CD14-positive monocyte (primary cell): ENCODE data around the gene WSB2. TPM values are rescaled to one million over a fixed set of nuclear protein-coding genes. Genes with fewer than 3 reads are reported as not detected.

Source experiments
- DNase-seq, 3 donors: peaks; one replicate each; pipeline ENCODE4 v3.0.0-alpha.2; 2011 to 2022
- H2AFZ ChIP-seq: 2 replicates; pipeline ENCODE4 v1.6.0; 2012; ENCODE audit warnings: mild to moderate bottlenecking, low read depth, low read length, inconsistent platforms; ENCODE audit not compliant: insufficient read depth, poor library complexity, severe bottlenecking
- H3K27ac ChIP-seq, 2 donors: 1 replicate in 1 of 2; 2 replicates in 1 of 2; pipeline ENCODE4 v1.5.1; 2012 to 2013; ENCODE audit warnings: low read length in 2 of 2, control low read depth in 1 of 2, inconsistent platforms in 1 of 2, low read depth in 1 of 2, mild to moderate bottlenecking in 1 of 2
- H3K27me3 ChIP-seq, 2 donors: one replicate each; pipeline versions ENCODE4 v1.6.0 to v1.6.1; 2011 to 2013; ENCODE audit warnings: low read length in 2 of 2; ENCODE audit not compliant: control insufficient read depth in 2 of 2, insufficient read depth in 2 of 2
- H3K36me3 ChIP-seq, 2 donors: replicated peaks in 1 of 2; 1 replicate in 1 of 2; 2 replicates in 1 of 2; pipeline versions ENCODE4 v1.5.1 to v1.6.1; 2012 to 2013; ENCODE audit warnings: low read length in 2 of 2, control low read depth in 1 of 2, inconsistent platforms in 1 of 2, mild to moderate bottlenecking in 1 of 2; ENCODE audit not compliant: insufficient read depth in 2 of 2, control insufficient read depth in 1 of 2
- H3K4me1 ChIP-seq, 2 donors: 1 replicate in 1 of 2; 2 replicates in 1 of 2; pipeline versions ENCODE4 v1.5.1 to v1.6.1; 2012 to 2013; ENCODE audit warnings: low read length in 2 of 2, control low read depth in 1 of 2, inconsistent platforms in 1 of 2, mild to moderate bottlenecking in 1 of 2, moderate library complexity in 1 of 2; ENCODE audit not compliant: insufficient read depth in 2 of 2, control insufficient read depth in 1 of 2
- H3K4me2 ChIP-seq: replicated peaks from 2 replicates; pipeline ENCODE3; 2012; ENCODE audit warnings: low read length, moderate library complexity, mild to moderate bottlenecking; ENCODE audit not compliant: poor library complexity, severe bottlenecking; ENCODE audit errors: extremely low read depth
- H3K4me3 ChIP-seq, 3 experiments: fragments of 200-600 bp in 1 of 3; sonication (generic) in 1 of 3; replicated peaks in 1 of 3; 1 replicate in 2 of 3; 2 replicates in 1 of 3; pipeline ENCODE4 v1.5.1; 2011 to 2013; ENCODE audit warnings: low read length in 3 of 3, mild to moderate bottlenecking in 3 of 3, control low read depth in 2 of 3, low read depth in 2 of 3, inconsistent platforms in 1 of 3, moderate library complexity in 1 of 3
- H3K79me2 ChIP-seq: 2 replicates; pipeline ENCODE4 v1.6.0; 2012; ENCODE audit warnings: mild to moderate bottlenecking, control low read depth, inconsistent platforms, low read length, moderate library complexity; ENCODE audit not compliant: insufficient read depth
- H3K9ac ChIP-seq: 2 replicates; pipeline ENCODE4 v1.6.0; 2017; ENCODE audit warnings: low read length, mild to moderate bottlenecking; ENCODE audit not compliant: insufficient read depth, poor library complexity, severe bottlenecking
- H3K9me3 ChIP-seq, 2 donors: replicated peaks in 1 of 2; 1 replicate in 1 of 2; 2 replicates in 1 of 2; pipeline versions ENCODE4 v1.5.1 to v1.6.1; 2012 to 2013; ENCODE audit warnings: low read length in 2 of 2, control low read depth in 1 of 2; ENCODE audit not compliant: control insufficient read depth in 1 of 2, insufficient read depth in 1 of 2
- H4K20me1 ChIP-seq: 2 replicates; pipeline ENCODE4 v1.6.0; 2012; ENCODE audit warnings: mild to moderate bottlenecking, low read length, control low read depth, moderate library complexity; ENCODE audit not compliant: insufficient read depth
- H3K27ac Mint-ChIP-seq, 7 donors: one replicate each; pipeline ENCODE4 v1.8.0; 2020; ENCODE audit warnings: mild to moderate bottlenecking in 7 of 7, mixed read lengths in 7 of 7, moderate library complexity in 6 of 7, inconsistent platforms in 2 of 7
- H3K27me3 Mint-ChIP-seq, 3 donors: one replicate each; pipeline ENCODE4 v1.8.0; 2021 to 2022; ENCODE audit warnings: low read depth in 3 of 3, mild to moderate bottlenecking in 3 of 3, mixed read lengths in 3 of 3, moderate library complexity in 3 of 3, inconsistent platforms in 1 of 3
- H3K36me3 Mint-ChIP-seq, 2 donors: one replicate each; pipeline ENCODE4 v1.8.0; 2020; ENCODE audit warnings: mixed read lengths in 2 of 2, inconsistent platforms in 1 of 2, mild to moderate bottlenecking in 1 of 2
- H3K4me1 Mint-ChIP-seq: one replicate; pipeline ENCODE4 v1.8.0; 2020; ENCODE audit warnings: mild to moderate bottlenecking, mixed read lengths
- H3K4me3 Mint-ChIP-seq, 2 donors: one replicate each; pipeline ENCODE4 v1.8.0; 2020; ENCODE audit warnings: mild to moderate bottlenecking in 2 of 2, mixed read lengths in 2 of 2, moderate library complexity in 1 of 2
- H3K9me3 Mint-ChIP-seq, 7 donors: one replicate each; pipeline ENCODE4 v1.8.0; 2020 to 2022; ENCODE audit warnings: mixed read lengths in 7 of 7, mild to moderate bottlenecking in 6 of 7, moderate library complexity in 6 of 7, inconsistent platforms in 2 of 7
- CTCF ChIP-seq: fragments of 200-600 bp; IDR thresholded peaks from one replicate; pipeline ENCODE4 v1.8.0; 2022; ENCODE audit warnings: antibody characterized with exemption, mild to moderate bottlenecking
- WGBS: methylation state at CpG from one replicate; pipeline ENCODE4 v1.1.5; 2013; ENCODE audit warnings: missing lambda C conversion rate; ENCODE audit not compliant: insufficient coverage; 5-methylcytosine and 5-hydroxymethylcytosine counted together
- intact Hi-C, 2 donors: fragments of 100-400 bp; cut with micrococcal nuclease; formaldehyde crosslinking; loops; one replicate each; pipeline versions ENCODE4 v1.15.0 to v1.15.1; 2023
- polyA plus RNA-seq, 3 donors: library from polyadenylated mRNA; depleted of rRNA in 1 of 3; unstranded in 2 of 3; stranded (reverse) in 1 of 3; fragments of 300-500 nt in 2 of 3; fragments of >200 nt in 1 of 3; fragmentation: Illumina TruSeq in 2 of 3; gene quantifications; 1 replicate in 2 of 3; 2 replicates in 1 of 3; pipeline ENCODE4 v1.2.3, GENCODE V29; 2012 to 2021

Gene WSB2
- polyA plus RNA-seq, 3 donors, result 25.4 to 36.3 (median 25.8) TPM

DNA sequence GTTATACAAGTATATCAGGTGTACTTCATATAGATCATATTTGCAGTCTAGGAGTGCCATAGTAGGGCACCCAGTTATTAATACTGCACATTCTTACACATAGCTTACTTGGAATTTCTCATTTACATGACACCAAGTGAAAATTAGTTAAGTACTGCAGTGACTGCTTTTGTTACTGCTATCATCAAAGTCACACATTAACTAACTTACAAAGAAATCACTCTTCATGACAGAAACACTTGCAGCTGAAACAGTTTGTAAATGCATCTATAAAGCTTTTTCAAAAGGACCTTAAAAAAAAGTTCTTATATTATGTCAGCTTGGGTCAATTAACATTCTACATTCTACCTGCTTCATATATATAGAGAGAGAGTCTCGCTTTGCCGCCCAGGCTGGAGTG, 62.3 kb downstream of the WSB2 start:
- no peak overlapping the region for H3K27ac Mint-ChIP-seq
- H3K36me3 Mint-ChIP-seq, result no peaks in the 10 kb centered on the region
- peaks cover 0 to 7% (median 4%) of the 10 kb centered on the region in 7 donors for H3K9me3 Mint-ChIP-seq
- no peak for TF ChIP-seq CTCF
- no peak overlapping the region for H3K4me3 ChIP-seq
- H3K79me2 ChIP-seq, result no peaks in the 10 kb centered on the region
- intact Hi-C loops, result no loop called here
- no CpG with 5 or more reads among the region's 2 CpGs for WGBS
- no peaks in the 10 kb centered on the region for H3K9me3 ChIP-seq
- no peak overlapping the region for H3K4me2 ChIP-seq
- H4K20me1 ChIP-seq, result no peaks in the 10 kb centered on the region
- H3K27me3 ChIP-seq, result no peaks in the 10 kb centered on the region
- H3K4me3 Mint-ChIP-seq, result no peak overlapping the region
- H3K27me3 Mint-ChIP-seq, result peaks cover 7 to 10% (median 9%) of the 10 kb centered on the region in 3 donors
- H3K9ac ChIP-seq, result no peak overlapping the region
- DNase-seq, result no peak
- H3K4me1 ChIP-seq, result no peaks in the 10 kb centered on the region
- no peaks in the 10 kb centered on the region for H3K4me1 Mint-ChIP-seq
- no peaks in the 10 kb centered on the region for H3K36me3 ChIP-seq
- H2AFZ ChIP-seq, result no peak overlapping the region
- no peak overlapping the region for H3K27ac ChIP-seq

DNA sequence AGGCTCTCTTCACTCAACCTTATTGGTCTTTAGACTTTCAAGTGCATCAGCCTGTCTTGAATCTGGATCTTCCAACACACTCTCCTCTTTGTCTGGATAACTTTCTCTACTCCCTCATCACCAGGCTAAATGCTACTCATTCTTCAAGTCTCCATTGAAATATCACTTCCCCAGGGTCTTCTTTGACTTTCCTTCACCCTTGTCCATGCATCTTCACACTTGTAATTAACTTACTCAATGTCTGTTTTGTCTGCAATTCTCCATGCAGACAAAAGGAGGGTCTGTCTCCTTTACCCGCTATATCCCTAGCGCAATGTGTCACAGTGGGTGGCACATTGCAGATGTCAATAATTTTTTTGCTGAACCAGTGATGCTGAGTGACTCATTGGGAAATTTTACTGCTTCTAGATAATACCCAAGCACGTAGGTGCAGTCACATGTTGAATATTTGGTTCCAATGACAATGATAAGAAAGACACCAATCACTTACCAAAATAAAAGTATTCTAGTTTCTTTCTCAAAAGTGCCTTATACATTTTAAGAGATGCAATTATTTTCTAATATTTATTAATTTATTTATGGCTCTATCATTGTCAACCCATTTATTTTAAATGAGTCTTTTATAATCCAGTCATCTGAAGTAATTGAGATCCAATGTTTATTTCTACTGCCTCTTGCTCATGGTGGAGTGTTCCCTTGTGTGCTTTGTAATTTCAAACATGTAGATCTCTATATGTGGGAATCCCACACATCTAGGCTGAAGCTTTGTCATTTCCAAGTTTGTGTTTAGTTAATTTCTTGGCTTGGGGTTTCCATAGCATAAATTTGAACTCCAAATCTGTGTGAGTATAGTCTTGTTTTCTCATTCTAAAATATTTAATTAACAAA, 66.2 kb downstream of the WSB2 start:
- H2AFZ ChIP-seq, result no peak overlapping the region
- DNase-seq, result no peak
- no peak overlapping the region for H3K9ac ChIP-seq
- no peak for TF ChIP-seq CTCF
- Mint-ChIP-seq H3K4me1 (no peaks in the 10 kb centered on the region), H3K27me3 (peaks cover 6 to 8% (median 6%) of the 10 kb centered on the region in 3 donors), H3K27ac (no peak overlapping the region), H3K36me3 (no peaks in the 10 kb centered on the region), H3K9me3 (peaks cover 0 to 7% (median 3%) of the 10 kb centered on the region in 7 donors), H3K4me3 (no peak overlapping the region)
- no peak overlapping the region for H3K4me2 ChIP-seq
- no peaks in the 10 kb centered on the region for H3K9me3 ChIP-seq
- no peaks in the 10 kb centered on the region for H3K4me1 ChIP-seq
- WGBS, result 100% methylated on average over 2 of the region's 3 CpGs
- H3K79me2 ChIP-seq, result no peaks in the 10 kb centered on the region
- intact Hi-C loops, result no loop called here
- no peak overlapping the region for H3K27ac ChIP-seq
- H3K4me3 ChIP-seq, result no peak overlapping the region
- no peaks in the 10 kb centered on the region for H3K36me3 ChIP-seq
- H3K27me3 ChIP-seq, result no peaks in the 10 kb centered on the region
- H4K20me1 ChIP-seq, result no peaks in the 10 kb centered on the region
